Measurements from ENCODE around the gene CTNNA1.
"Not testable (repeated sequence)": the region's sequence is repeated elsewhere in the genome, so short reads cannot be mapped to it uniquely, and the experiment has no call there.

The CTNNA1 gene

DNA sequence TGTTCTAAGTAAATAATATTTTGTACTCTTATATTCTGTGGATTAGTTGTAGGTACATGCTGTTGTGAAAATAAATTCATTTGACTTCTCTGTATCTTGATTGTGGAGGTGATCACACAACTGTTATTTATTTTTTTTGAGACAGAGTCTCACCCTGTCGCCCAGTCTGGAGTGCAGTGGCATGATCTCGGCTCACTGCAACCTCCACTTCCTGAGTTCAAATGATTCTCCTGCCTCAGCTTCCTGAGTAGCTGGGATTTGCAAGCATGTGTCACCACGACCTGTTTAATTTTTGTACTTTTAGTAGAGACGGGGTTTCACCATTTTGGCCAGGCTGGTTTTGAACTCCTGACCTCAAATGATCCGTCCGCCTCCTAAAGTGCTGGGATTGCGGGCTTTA lies 7.9 kb downstream of the CTNNA1 start:
- DNase-seq, result not testable (repeated sequence)

DNA sequence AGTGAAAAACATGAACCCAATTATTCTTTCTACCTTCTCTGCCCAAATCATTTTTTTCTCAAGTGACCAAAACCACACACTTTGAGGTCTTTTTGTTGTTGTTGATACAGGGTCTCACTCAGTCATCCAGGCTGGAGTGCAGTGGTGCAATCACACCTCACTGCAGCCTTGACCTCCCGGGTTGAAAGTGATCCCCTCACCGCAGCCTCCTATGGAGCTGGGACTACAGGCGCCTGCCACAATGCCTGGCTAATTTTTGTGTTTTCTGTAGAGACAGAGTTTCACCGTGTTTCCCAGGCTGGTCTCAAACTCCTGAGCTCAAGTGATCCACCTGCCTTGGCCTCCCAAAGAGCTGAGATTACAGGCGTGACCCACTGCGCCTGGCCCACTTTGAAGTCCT lies 8.4 kb downstream of the CTNNA1 start:
- not testable (repeated sequence) for DNase-seq

DNA sequence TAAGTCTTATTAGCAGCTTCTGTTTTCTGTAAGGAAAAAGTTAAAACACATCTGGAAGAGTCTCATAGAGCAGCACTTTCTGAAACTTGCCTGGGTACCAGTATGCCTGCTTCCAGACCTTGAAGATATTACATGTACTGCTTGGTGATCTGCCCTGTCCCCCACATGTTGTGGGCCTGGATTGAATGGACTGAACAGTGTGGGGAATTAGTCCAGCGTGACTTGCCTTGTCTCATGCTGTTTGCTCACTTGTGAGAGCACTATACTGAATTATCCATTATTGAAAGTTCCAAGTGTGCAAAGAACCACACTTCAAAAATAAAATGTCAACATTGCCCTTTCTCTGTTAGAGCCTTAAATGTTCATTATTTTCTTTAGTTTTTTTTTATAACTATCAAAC lies 8.9 kb downstream of the CTNNA1 start:
- no peak for DNase-seq

GRCh38 chr5:138763037-138763778 lies 10.0 kb downstream of the CTNNA1 start:
- DNase-seq, result no peak

DNA sequence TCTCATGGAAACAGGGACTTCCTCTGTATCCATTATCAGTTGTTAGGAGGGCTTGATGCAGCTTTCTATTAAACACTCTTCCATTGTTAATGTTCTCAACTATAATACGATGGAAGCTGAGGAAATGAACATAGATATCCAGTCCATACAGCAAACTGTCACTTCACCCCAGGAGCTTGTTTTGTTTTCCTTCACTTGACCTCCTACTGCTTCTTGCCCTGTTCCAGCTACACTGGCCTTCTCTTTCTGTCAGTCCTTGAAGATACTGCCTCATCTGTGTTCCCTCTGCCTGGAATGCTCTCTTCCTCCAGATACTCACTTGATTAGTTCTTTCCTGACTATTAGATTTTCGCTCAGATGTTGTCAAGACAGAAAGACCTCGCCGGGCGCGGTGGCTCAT lies 17.1 kb downstream of the CTNNA1 start:
- no peak for DNase-seq

GRCh38 chr5:138770977-138771376 lies 17.8 kb downstream of the CTNNA1 start:
- DNase-seq, result no peak

DNA sequence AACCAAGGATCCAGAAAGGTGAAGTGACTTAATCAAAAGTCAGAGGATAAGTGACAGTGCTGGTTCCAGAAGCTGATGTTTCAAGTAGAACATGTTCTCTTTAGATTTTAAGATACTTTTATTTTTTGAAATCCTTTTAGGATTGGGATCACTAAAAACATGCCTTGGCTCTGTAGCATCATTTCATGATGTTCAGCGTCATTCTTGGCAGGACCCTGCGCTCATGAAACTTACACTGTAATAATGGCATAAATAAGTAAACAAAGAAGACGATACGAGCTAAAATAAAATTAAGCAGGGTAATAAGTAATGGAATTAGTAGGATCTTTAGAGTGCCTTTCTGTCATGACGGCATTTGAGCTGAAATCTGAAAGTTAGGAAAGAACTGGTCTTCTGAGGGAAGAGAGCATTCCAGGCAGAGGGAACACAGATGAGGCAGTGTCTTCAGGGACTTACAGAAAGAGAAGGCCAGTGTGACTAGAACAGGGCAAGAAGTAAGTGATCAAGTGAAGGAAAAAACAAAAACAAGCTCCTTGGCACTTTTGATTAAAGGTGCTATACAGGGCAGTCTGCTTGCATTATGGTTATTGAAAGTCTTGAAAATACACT lies 19.9 kb downstream of the CTNNA1 start:
- no peak for DNase-seq

DNA sequence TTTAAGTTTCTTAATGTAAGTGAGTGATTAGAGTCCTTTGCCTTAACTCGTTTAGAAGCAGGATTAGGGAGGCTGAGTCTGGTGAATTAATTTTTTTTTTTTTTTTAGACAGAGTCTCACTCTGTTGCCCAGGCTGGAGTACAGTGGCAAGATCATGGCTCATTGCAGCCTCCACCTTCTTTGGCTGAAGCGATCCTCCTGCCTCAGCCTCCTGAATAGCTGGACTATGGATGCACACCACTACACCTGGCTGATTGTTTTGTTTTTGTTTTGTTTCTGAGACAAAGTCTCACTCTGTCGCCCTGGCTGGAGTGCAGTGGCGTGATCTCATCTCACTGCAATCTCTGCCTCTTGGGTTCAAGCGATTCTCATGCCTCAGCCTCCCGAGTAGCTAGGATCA lies 20.4 kb downstream of the CTNNA1 start:
- DNase-seq, result not testable (repeated sequence)

GRCh38 chr5:138775034-138775433 lies 21.8 kb downstream of the CTNNA1 start:
- DNase-seq, result no peak

DNA sequence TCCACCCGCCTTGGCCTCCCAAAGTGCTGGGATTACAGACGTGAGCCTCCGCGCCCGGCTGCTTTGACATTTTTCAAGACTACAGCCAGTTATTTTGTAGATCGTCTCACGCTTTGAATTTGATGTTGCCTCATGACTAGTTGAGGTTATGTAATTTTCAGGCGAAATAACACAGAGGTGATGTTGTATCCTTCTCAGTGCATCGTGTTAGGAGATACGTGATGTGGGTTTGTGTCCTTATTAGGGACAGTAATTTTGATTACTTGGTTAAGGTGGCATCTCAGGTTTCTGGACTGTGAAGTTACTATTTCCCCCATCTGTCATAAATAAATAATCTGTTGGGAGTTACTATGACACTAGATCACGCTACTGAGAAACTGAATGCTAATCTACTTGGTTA lies 25.0 kb downstream of the CTNNA1 start:
- DNase-seq, result no peak

DNA sequence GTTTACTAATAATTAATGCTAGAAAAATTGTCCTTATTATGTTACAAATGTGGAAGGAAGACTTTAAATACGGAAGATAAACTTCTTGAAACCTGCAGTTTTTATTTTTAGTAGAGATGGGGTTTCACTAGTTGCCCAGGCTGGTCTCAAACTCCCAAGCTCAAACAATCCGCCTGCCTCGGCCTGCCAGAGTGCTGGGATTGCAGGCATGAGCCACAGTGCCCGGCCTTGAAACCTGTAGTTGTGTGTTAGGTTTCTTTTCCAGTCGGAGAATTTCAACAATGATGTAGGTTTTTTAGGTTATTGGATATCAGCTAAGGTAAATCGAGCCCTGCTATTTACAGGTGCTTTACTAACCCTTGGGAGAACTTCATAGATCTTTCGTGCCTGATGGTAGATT lies 30.8 kb downstream of the CTNNA1 start:
- DNase-seq, result no peak

GRCh38 chr5:138784590-138784989 lies 31.4 kb downstream of the CTNNA1 start:
- no peak for DNase-seq

- peak; percentile 32 for DNase-seq
These were observed 36.6 kb downstream of the CTNNA1 start for GRCh38 chr5:138789771-138790242.

- no peak for DNase-seq
These were observed 37.5 kb downstream of the CTNNA1 start for GRCh38 chr5:138790684-138791083.

GRCh38 chr5:138792195-138792790 lies 39.1 kb downstream of the CTNNA1 start:
- no peak for DNase-seq

GRCh38 chr5:138793575-138793974 lies 40.4 kb downstream of the CTNNA1 start:
- no peak for DNase-seq

DNA sequence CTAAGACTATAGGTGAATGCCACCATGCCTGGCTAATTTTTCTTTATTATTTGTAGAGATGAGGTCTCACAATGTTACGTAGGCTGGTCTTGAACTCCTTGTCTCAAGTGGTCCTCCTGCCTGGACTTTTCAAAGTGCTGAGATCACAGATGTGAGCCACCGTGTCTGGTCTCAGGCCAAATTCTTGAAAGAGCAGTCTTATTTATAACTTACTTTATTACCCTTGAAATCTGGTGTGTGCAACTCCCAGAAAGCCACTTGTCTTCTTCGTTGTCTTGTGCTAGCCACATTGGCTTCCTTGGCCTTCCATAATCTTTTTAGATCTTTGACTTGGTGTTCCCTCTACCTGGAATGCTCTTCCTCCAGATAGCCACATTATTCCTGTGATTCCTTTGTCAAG lies 50.1 kb downstream of the CTNNA1 start:
- DNase-seq, result no peak

- DNase-seq, result no peak
These were observed 50.7 kb downstream of the CTNNA1 start for GRCh38 chr5:138803935-138804334.

DNA sequence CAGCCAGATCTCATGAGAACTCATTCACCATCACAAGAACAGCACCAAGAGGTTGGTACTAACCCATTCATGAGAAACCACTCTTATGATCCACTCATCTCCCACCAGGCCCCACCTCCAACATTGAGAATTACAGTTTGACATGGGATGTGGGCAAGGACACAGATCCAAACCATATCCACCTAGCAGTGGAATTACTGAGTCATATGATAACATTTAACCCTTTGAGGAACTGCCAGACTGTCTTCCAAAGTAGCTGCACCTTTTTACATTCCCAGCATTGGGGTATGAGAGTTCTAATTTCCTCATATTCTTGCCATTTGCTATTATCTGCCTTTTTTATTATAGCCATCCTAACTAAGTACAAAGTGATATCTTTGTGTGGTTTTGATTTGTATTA lies 51.9 kb downstream of the CTNNA1 start:
- no peak for DNase-seq

DNA sequence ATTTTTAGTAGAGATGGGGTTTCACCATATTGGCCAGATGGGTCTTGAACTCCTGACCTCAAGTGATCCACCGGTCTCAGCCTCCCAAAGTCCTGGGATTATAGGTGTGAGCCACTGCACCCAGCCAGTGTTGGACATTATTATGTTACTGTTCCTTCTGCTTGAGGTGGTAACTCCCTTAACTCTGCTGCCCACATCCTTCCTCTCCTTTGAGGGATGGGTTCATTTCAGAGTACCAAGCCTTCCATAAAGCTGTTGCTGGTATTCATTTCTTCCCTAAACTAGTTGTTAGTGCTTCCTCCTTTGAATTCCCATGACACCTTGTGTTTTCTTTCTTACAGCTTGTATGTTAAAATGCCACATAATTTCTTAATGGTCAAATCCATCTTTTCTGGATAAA lies 54.0 kb downstream of the CTNNA1 start:
- DNase-seq, result no peak

- no peak for DNase-seq
These were observed 56.2 kb downstream of the CTNNA1 start for GRCh38 chr5:138809391-138809790.

DNA sequence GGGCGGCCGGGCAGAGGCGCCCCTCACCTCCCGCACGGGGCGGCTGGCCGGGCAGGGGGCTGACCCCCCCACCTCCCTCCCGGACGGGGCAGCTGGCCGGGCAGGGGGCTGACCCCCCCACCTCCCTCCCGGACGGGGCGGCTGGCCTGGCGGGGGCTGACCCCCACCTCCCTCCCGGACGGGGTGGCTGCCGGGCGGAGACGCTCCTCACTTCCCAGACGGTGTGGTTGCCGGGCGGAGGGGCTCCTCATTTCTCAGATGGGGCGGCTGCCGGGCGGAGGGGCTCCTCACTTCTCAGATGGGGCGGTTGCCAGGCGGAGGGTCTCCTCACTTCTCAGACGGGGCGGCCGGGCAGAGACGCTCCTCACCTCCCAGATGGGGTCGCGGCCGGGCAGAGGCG lies 57.6 kb downstream of the CTNNA1 start:
- DNase-seq, result not testable (repeated sequence)

- DNase-seq, result no peak
These were observed 62.3 kb downstream of the CTNNA1 start for GRCh38 chr5:138815529-138815928.

DNA sequence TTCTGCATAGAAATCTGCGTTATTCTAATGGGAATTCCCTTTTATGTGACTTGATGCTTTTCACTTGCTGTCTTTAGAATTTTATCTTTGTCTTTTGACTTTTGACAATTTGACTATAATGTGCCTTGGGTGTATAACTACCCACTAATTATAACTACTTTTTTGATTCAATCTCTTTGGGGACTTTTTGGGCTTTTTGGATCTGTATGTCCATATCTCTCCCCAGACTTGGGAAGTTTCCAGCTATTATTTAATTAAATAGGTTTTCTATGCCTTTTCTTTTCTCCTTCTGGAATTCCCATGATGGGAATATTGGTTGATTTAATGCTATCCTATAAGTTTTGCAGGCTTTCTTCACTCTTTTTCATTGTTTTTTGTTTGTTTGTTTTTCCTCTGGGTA lies 64.0 kb downstream of the CTNNA1 start:
- DNase-seq, result no peak
